ENCODE measurements around the gene ELMO1. TPM values are rescaled to one million over a fixed set of nuclear protein-coding genes. Genes with fewer than 3 reads are reported as not detected.

ELMO1 gene
- polyA plus RNA-seq, 1 donor from 2014 or later = 86.5 TPM

DNA sequence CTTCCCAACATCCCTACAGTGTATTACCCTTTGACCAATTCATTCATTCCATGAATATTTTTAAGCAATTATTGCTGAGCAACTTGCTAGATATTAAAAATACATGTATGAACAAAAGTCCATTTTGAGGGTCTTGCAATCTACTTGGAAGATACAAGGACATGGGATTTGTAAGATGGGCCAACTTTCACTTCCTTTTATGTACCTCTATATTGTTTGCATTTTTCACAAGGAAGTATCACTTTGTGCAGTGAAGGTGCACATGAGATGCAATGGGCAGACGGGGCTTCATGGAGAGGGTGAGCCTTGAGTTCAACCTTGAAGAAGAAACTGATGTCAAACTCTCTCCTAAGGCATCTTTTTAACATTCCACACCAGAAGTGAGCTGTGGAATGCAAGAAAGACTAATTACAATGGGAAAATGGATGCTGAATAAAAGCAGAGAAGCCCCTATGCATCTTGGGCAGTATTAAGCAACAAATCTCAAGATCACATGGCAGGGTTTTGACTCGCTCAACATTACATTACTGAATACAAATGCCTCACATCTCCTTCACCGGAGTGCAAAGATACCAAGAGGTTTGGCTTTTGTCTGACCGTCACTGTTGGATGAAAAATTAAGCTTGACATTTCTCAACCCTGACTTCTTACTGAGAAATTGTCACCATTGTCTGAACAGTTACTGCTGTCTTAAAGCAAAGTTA lies 341.5 kb downstream of the ELMO1 start:
- Mint-ChIP-seq H3K4me1 (peaks cover 35 to 43% (median 42%) of the 10 kb centered on the region in 3 donors), H3K4me3 (no peak overlapping the region), H3K27me3 (no peaks in the 10 kb centered on the region), H3K9me3 (no peaks in the 10 kb centered on the region), H3K27ac (peak overlapping the region in 2 of 3 donors; percentile 83 to 85), H3K36me3 (no peaks in the 10 kb centered on the region)

DNA sequence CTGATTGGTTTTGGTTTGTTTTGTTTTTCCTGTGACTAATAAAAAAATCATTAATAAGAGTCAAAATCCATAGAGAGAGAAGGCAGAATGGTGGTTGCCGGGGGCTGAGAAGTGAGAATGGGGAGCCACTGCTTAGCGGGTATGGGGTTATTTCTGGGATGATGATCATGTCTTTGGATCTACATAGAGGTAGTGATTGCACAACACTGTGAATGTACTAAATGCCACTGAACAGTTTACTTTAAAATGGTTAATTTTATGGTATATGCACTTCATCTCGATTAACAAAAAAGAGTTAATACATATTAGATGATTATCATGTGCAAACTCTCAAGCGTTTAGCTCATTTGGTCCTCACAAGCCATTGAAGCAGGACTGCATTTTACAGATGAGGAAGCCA lies 342.9 kb downstream of the ELMO1 start:
- H3K27ac Mint-ChIP-seq = peak overlapping the region in 1 of 3 donors; percentile 69
- no peaks in the 10 kb centered on the region for H3K36me3 Mint-ChIP-seq
- H3K9me3 Mint-ChIP-seq = no peaks in the 10 kb centered on the region
- no peak overlapping the region for H3K4me3 Mint-ChIP-seq
- H3K27me3 Mint-ChIP-seq = no peaks in the 10 kb centered on the region
- peaks cover 31 to 38% (median 34%) of the 10 kb centered on the region in 3 donors for H3K4me1 Mint-ChIP-seq

GRCh38 chr7:37104822-37105518 lies 343.7 kb downstream of the ELMO1 start:
- Mint-ChIP-seq H3K9me3 (no peaks in the 10 kb centered on the region), H3K27me3 (no peaks in the 10 kb centered on the region), H3K27ac (no peak overlapping the region), H3K36me3 (no peaks in the 10 kb centered on the region), H3K4me1 (peaks cover 26 to 35% (median 29%) of the 10 kb centered on the region in 3 donors), H3K4me3 (no peak overlapping the region)

DNA sequence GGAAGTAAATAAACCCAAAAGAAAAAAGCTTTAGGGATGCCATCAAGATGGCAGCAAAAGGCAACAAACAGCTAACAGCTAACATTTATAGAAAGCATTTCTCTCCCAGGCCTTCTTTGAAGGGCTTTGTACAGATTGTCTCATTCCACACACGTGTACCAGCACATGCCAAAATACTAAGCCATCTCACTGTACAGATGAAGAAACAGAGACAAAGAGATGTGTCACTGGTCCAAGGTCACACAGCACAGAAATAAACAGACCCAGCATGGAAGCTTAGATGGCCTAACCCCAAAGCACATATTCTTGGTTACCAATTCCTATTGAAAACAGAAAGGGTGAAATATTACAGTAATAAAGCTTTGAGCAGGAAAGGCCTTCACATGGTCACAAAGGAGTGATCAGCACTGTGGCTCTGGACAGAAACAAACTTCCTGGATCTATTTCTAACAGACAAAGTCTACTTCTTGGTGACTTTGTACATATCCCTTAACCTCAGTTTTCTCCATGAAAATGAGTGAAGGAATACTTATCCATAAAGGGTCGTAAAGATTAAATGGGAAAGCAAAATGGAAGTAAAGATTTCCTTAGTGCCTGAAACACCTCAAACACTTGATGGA lies 346.0 kb downstream of the ELMO1 start:
- H3K27me3 Mint-ChIP-seq = no peaks in the 10 kb centered on the region
- no peak overlapping the region for H3K4me3 Mint-ChIP-seq
- peaks cover 3% of the 10 kb centered on the region for H3K36me3 Mint-ChIP-seq
- no peak overlapping the region for H3K27ac Mint-ChIP-seq
- H3K4me1 Mint-ChIP-seq = peaks cover 13 to 29% (median 15%) of the 10 kb centered on the region in 3 donors
- no peaks in the 10 kb centered on the region for H3K9me3 Mint-ChIP-seq

- peaks cover 10% of the 10 kb centered on the region for H3K36me3 Mint-ChIP-seq
- H3K9me3 Mint-ChIP-seq = no peaks in the 10 kb centered on the region
- peak overlapping the region in 1 of 3 donors; percentile 75 for H3K27ac Mint-ChIP-seq
- no peaks in the 10 kb centered on the region for H3K27me3 Mint-ChIP-seq
- H3K4me1 Mint-ChIP-seq = peaks cover 4 to 16% (median 7%) of the 10 kb centered on the region in 3 donors
- H3K4me3 Mint-ChIP-seq = no peak overlapping the region
Measured at GRCh38 chr7:37100735-37101331, 347.8 kb downstream of the ELMO1 start.

DNA sequence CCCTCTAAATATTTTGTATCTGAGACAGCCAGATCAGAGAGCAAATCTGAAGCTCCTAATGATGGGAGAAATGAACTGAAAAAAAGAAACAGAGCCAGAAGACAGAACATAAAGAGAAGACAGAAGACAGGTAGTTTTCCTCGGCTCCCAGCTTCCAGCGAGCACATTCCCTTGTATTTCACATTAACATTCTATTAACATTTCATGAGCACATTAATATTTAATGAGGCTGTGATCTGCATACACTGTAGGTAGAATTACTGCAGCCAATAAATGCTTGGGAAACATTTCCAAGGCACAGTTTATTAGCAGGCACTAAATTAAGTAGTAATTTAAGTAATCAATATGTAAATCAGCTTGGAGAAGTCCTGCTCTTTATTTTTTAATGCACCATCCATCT lies 349.9 kb downstream of the ELMO1 start:
- Mint-ChIP-seq H3K9me3 (no peaks in the 10 kb centered on the region), H3K27me3 (no peaks in the 10 kb centered on the region), H3K36me3 (peaks cover 20% of the 10 kb centered on the region), H3K27ac (no peak overlapping the region), H3K4me1 (peaks cover 0 to 13% (median 5%) of the 10 kb centered on the region in 3 donors), H3K4me3 (no peak overlapping the region)

GRCh38 chr7:37097983-37098382 lies 350.7 kb downstream of the ELMO1 start:
- Mint-ChIP-seq H3K36me3 (peaks cover 24% of the 10 kb centered on the region), H3K27me3 (no peaks in the 10 kb centered on the region), H3K27ac (peak overlapping the region in 1 of 3 donors; percentile 5), H3K4me1 (peaks cover 0 to 13% (median 5%) of the 10 kb centered on the region in 3 donors), H3K9me3 (no peaks in the 10 kb centered on the region), H3K4me3 (no peak overlapping the region)

DNA sequence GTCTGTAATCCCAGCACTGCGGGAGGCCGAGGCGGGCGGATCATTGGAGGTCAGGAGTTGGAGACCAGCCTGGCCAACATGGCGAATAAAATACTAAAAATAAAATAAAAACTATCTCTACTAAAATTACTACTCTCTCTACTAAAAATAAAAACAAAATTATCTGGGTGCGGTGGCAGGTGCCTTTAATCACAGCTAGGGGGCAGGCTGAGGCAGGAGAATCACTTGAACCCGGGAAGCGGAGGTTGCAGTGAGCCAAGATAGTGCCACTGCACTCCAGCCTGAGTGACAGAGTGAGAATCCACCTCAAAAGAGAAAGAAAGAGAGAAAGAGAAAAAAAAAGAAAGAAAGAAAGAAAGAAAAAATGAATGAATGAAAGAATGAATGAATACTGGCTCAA lies 351.4 kb downstream of the ELMO1 start:
- peaks cover 30% of the 10 kb centered on the region for H3K36me3 Mint-ChIP-seq
- H3K4me3 Mint-ChIP-seq = no peak overlapping the region
- no peaks in the 10 kb centered on the region for H3K27me3 Mint-ChIP-seq
- H3K4me1 Mint-ChIP-seq = peaks cover 4 to 8% (median 5%) of the 10 kb centered on the region in 3 donors
- H3K27ac Mint-ChIP-seq = no peak overlapping the region
- H3K9me3 Mint-ChIP-seq = no peaks in the 10 kb centered on the region

GRCh38 chr7:37096341-37096740 lies 352.3 kb downstream of the ELMO1 start:
- Mint-ChIP-seq H3K36me3 (peaks cover 33% of the 10 kb centered on the region), H3K27ac (peak overlapping the region in 1 of 3 donors; percentile 0), H3K9me3 (peaks cover 0 to 2% (median 0%) of the 10 kb centered on the region in 3 donors), H3K4me3 (no peak overlapping the region), H3K27me3 (no peaks in the 10 kb centered on the region), H3K4me1 (peaks cover 2 to 7% (median 5%) of the 10 kb centered on the region in 3 donors)

DNA sequence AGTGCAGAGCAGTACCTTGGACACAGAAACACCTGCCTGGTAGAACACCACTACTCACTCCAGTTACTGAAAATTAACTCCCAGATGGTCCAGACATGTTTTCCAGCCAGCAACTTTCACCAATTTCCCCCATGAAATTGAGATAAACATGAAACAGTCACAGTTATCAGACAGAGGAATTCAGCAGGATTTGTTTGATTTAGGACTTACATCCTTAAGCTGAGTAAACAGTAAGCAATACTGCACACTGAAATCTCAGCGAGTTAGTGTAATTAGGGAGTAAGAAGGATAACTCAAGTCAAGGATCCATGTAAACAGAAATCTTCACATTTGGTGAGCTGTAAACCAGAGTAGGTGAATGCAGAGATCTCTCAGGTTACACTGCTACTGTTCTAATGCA lies 353.5 kb downstream of the ELMO1 start:
- Mint-ChIP-seq H3K36me3 (peaks cover 33% of the 10 kb centered on the region), H3K4me1 (peaks cover 2 to 8% (median 5%) of the 10 kb centered on the region in 3 donors), H3K4me3 (no peak overlapping the region), H3K9me3 (peaks cover 0 to 2% (median 0%) of the 10 kb centered on the region in 3 donors), H3K27me3 (no peaks in the 10 kb centered on the region), H3K27ac (no peak overlapping the region)

GRCh38 chr7:37093257-37093656 lies 355.4 kb downstream of the ELMO1 start:
- Mint-ChIP-seq H3K9me3 (peaks cover 0 to 2% (median 0%) of the 10 kb centered on the region in 3 donors), H3K27ac (no peak overlapping the region), H3K4me3 (no peak overlapping the region), H3K36me3 (peaks cover 35% of the 10 kb centered on the region), H3K27me3 (no peaks in the 10 kb centered on the region), H3K4me1 (peaks cover 2 to 5% (median 3%) of the 10 kb centered on the region in 3 donors)

DNA sequence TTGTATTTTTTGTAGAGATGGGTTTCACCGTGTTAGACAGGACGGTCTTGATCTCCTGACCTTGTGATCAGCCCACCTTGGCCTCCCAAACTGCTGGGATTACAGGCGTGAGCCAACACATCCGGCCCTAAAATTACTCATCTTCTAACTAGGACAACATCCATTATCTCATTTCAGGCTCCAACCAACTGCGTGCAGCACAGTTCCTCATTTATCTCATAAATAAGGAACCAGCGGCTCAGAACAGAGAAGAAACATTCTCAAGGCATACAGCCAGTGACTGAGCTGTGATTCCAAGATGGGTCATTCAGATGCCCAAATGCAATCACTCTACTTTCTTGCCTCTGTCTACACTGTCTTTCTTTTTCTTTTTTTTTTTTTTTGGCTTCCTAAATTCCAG lies 356.1 kb downstream of the ELMO1 start:
- Mint-ChIP-seq H3K27ac (no peak overlapping the region), H3K36me3 (peaks cover 33% of the 10 kb centered on the region), H3K4me1 (peaks cover 2 to 5% (median 3%) of the 10 kb centered on the region in 3 donors), H3K4me3 (no peak overlapping the region), H3K27me3 (no peaks in the 10 kb centered on the region), H3K9me3 (peaks cover 0 to 2% (median 0%) of the 10 kb centered on the region in 3 donors)

DNA sequence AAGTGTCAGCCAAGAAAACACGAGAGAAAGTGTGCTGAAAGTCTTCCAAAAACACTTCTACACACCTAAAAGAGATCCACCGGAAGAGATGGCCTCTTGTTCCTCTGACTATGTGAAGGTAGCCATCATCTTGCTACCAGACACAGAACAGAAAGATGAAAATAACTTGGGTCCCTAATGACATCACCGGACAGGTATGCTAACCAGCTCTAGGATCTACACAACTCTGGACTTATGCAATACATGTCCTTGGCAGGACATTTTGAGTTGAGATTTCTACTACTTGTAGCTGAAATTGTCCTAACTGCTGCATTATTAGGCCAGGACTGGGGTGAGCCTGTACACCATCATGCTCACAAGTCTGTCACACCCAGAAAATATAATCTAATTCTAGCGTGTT lies 358.7 kb downstream of the ELMO1 start:
- Mint-ChIP-seq H3K27me3 (no peaks in the 10 kb centered on the region), H3K4me3 (no peak overlapping the region), H3K9me3 (peaks cover 0 to 2% (median 0%) of the 10 kb centered on the region in 3 donors), H3K36me3 (peaks cover 25% of the 10 kb centered on the region), H3K4me1 (peaks cover 3 to 5% (median 5%) of the 10 kb centered on the region in 3 donors), H3K27ac (no peak overlapping the region)

DNA sequence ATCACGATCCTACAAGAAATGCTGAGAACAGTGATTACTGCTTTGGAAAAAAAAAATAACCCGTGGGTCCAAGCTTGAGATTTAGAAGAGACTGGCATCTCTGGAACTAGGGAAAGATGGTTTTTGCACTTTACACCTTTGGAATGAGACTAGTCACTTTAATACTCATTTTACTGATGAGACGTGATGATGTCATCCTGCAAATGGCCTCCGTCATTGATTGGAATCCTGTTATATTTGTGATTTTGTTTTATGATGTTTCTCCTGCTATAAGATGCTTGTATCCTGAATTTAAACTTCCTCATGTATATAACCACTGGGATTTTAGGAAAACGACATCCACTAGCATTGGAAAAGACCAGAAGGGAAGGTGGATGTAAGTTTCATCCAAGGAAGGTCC lies 363.1 kb downstream of the ELMO1 start:
- Mint-ChIP-seq H3K9me3 (no peaks in the 10 kb centered on the region), H3K4me1 (peaks cover 4 to 18% (median 6%) of the 10 kb centered on the region in 3 donors), H3K27ac (peak overlapping the region in 1 of 3 donors; percentile 31), H3K27me3 (no peaks in the 10 kb centered on the region), H3K4me3 (no peak overlapping the region), H3K36me3 (peaks cover 5% of the 10 kb centered on the region)

DNA sequence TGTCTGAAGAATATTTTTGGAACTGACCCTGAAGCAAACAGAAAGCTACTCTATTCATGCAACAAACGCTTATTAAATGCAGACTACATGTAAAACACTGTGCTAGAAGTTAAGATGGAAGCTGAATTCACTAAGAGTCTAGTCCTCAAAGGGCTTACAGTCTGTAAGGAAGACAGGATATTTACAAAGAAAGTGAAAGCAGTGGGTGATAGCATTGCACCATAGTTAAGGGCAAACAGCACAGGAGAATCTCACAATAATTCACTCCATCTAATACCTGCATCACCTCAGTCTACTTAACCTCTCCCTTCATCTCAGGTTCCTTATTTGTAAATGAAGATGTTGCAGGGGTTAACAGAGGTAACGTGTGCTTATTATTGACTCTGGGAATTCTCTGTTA lies 364.4 kb downstream of the ELMO1 start:
- no peaks in the 10 kb centered on the region for H3K27me3 Mint-ChIP-seq
- no peaks in the 10 kb centered on the region for H3K9me3 Mint-ChIP-seq
- H3K4me3 Mint-ChIP-seq = no peak overlapping the region
- H3K36me3 Mint-ChIP-seq = peaks cover 5% of the 10 kb centered on the region
- no peak overlapping the region for H3K27ac Mint-ChIP-seq
- peaks cover 6 to 18% (median 11%) of the 10 kb centered on the region in 3 donors for H3K4me1 Mint-ChIP-seq

Measured in IgD-negative memory B cell (primary cell).